ENCODE measurements around the gene TCF4. TPM values are rescaled to one million over a fixed set of nuclear protein-coding genes. Genes with fewer than 3 reads are reported as not detected.

TCF4 gene
- total and polyA plus RNA-seq, 2 donors (not counting 1 experiment from before 2014, with no cell fraction given), result 68.5 to 353 TPM

- DNase-seq (no peak), ATAC-seq (ENCODE audit: low read depth) (no peak)
- intact Hi-C loops (cut with micrococcal nuclease), result no loop called here
- Mint-ChIP-seq H3K27ac (no peak overlapping the region), H3K4me3 (no peak overlapping the region), H3K4me1 (peaks cover 18% of the 10 kb centered on the region), H3K27me3 (peaks cover 3% of the 10 kb centered on the region), H3K9me3 (ENCODE audit: insufficient read depth) (no peaks in the 10 kb centered on the region)
- ChIA-PET POLR2A (no interaction called here), CTCF (interaction anchor here (0.6 kb wide), 1 partner anchor 31 kb away, joined by 3 read pairs; no protein-coding TSS in a partner anchor)
- Histone ChIP-seq H3K27me3 (replicated peaks in 1 of 4; ENCODE audit: control extremely low read depth in 1 of 4, control insufficient read depth in 3 of 4, insufficient read depth in 4 of 4, low read length in 3 of 4) (no peaks in the 10 kb centered on the region), H3K36me3 (replicated peaks in 1 of 2; ENCODE audit: control extremely low read depth in 1 of 2, control insufficient read depth in 1 of 2, extremely low read depth in 1 of 2, insufficient read depth in 2 of 2, low read length in 1 of 2) (no peaks in the 10 kb centered on the region), H3K9me3 (ENCODE audit: control extremely low read depth in 1 of 3, control insufficient read depth in 2 of 3, insufficient read depth in 1 of 3, low read length in 2 of 3) (no peaks in the 10 kb centered on the region), H4K20me1 (ENCODE audit: control insufficient read depth, insufficient read depth, low read length, poor library complexity, severe bottlenecking) (no peaks in the 10 kb centered on the region), H3K4me2 (replicated peaks; ENCODE audit: low read depth, low read length, poor library complexity, severe bottlenecking) (no peak overlapping the region), H2AFZ (ENCODE audit: insufficient read depth, low read depth, low read length, poor library complexity, severe bottlenecking) (no peak overlapping the region), H3K27ac (ENCODE audit: low read length in 2 of 2) (no peak overlapping the region), H3K9ac (ENCODE audit: low read length) (no peak overlapping the region), H3K4me3 (ENCODE audit: control extremely low read depth in 1 of 5, extremely low read depth in 1 of 5, insufficient read depth in 1 of 5, low read depth in 2 of 5, low read length in 4 of 5) (no peak overlapping the region), H3K4me1 (ENCODE audit: control insufficient read depth in 2 of 2, insufficient read depth in 2 of 2, low read length in 2 of 2) (peaks cover 3 to 4% of the 10 kb centered on the region in 2 donors), H3K79me2 (ENCODE audit: control insufficient read depth, insufficient read depth, low read length) (peaks cover 6% of the 10 kb centered on the region)
- TF ChIP-seq EZH2 (IDR thresholded peaks at IDR 0.05; ENCODE audit: borderline replicate concordance, insufficient read depth, low read depth, low read length, poor library complexity, severe bottlenecking), result no peak
- no peak for TF ChIP-seq CTCF (IDR thresholded peaks at IDR 0.05)
- WGBS (ENCODE audit: insufficient coverage), result 86% methylated on average over 1 of the region's 3 CpGs
These were observed 235.8 kb downstream of the TCF4 start for GRCh38 chr18:55351980-55352714.

- Mint-ChIP-seq H3K27ac (no peak overlapping the region), H3K4me1 (peaks cover 18% of the 10 kb centered on the region), H3K27me3 (peaks cover 3% of the 10 kb centered on the region), H3K9me3 (ENCODE audit: insufficient read depth) (no peaks in the 10 kb centered on the region), H3K4me3 (no peak overlapping the region)
- ATAC-seq (ENCODE audit: low read depth) (no peak), DNase-seq (no peak)
- H3K9me3 ChIP-seq (ENCODE audit: control extremely low read depth in 1 of 3, control insufficient read depth in 2 of 3, insufficient read depth in 1 of 3, low read length in 2 of 3), result no peaks in the 10 kb centered on the region
- CTCF ChIA-PET, result no interaction called here
- POLR2A ChIA-PET, result no interaction called here
- H3K4me1 ChIP-seq (ENCODE audit: control insufficient read depth in 2 of 2, insufficient read depth in 2 of 2, low read length in 2 of 2), result peaks cover 3 to 4% of the 10 kb centered on the region in 2 donors
- 46% methylated on average over 4 of the region's 6 CpGs for WGBS (ENCODE audit: insufficient coverage)
- no peak overlapping the region for H2AFZ ChIP-seq (ENCODE audit: insufficient read depth, low read depth, low read length, poor library complexity, severe bottlenecking)
- intact Hi-C loops (cut with micrococcal nuclease), result no loop called here
- no peak overlapping the region for H3K27ac ChIP-seq (ENCODE audit: low read length in 2 of 2)
- no peak overlapping the region for H3K4me3 ChIP-seq (ENCODE audit: control extremely low read depth in 1 of 5, extremely low read depth in 1 of 5, insufficient read depth in 1 of 5, low read depth in 2 of 5, low read length in 4 of 5)
- peaks cover 6% of the 10 kb centered on the region for H3K79me2 ChIP-seq (ENCODE audit: control insufficient read depth, insufficient read depth, low read length)
- no peak overlapping the region for H3K9ac ChIP-seq (ENCODE audit: low read length)
- H3K36me3 ChIP-seq (replicated peaks in 1 of 2; ENCODE audit: control extremely low read depth in 1 of 2, control insufficient read depth in 1 of 2, extremely low read depth in 1 of 2, insufficient read depth in 2 of 2, low read length in 1 of 2), result peaks cover 0 to 2% of the 10 kb centered on the region in 2 experiments
- no peaks in the 10 kb centered on the region for H4K20me1 ChIP-seq (ENCODE audit: control insufficient read depth, insufficient read depth, low read length, poor library complexity, severe bottlenecking)
- H3K27me3 ChIP-seq (replicated peaks in 1 of 4; ENCODE audit: control extremely low read depth in 1 of 4, control insufficient read depth in 3 of 4, insufficient read depth in 4 of 4, low read length in 3 of 4), result no peaks in the 10 kb centered on the region
- no peak overlapping the region for H3K4me2 ChIP-seq (replicated peaks; ENCODE audit: low read depth, low read length, poor library complexity, severe bottlenecking)
- TF ChIP-seq EZH2 (IDR thresholded peaks at IDR 0.05; ENCODE audit: borderline replicate concordance, insufficient read depth, low read depth, low read length, poor library complexity, severe bottlenecking), result no peak
- TF ChIP-seq CTCF (IDR thresholded peaks at IDR 0.05), result no peak
These were observed 236.7 kb downstream of the TCF4 start for GRCh38 chr18:55351241-55351691.

Measured in B cell (primary cell).